PFSK-1 (cell line): ENCODE data around the gene PSIP1.

ENCODE experiments used
- POLR2AphosphoS5 ChIP-seq: IDR thresholded peaks from 2 replicates; pipeline ENCODE4 v1.6.1; 2012; ENCODE audit warnings: low read depth, mild to moderate bottlenecking, control low read depth, low read length, moderate library complexity
- REST ChIP-seq, 2 experiments: IDR thresholded peaks; 2 replicates each; pipeline versions ENCODE4 v1.6.1 to v1.8.0; 2011 to 2012; ENCODE audit warnings: low read depth in 2 of 2, low read length in 2 of 2, control low read depth in 1 of 2, inconsistent platforms in 1 of 2, mild to moderate bottlenecking in 1 of 2, moderate library complexity in 1 of 2; ENCODE audit not compliant: insufficient read depth in 1 of 2
- TAF1 ChIP-seq: IDR thresholded peaks from 2 replicates; pipeline ENCODE4 v1.6.1; 2012; ENCODE audit warnings: low read length, control low read depth, borderline replicate concordance; ENCODE audit not compliant: insufficient read depth

GRCh38 chr9:15468145-15468544 is 42.6 kb downstream of the PSIP1 start:
- no peak for TF ChIP-seq POLR2AphosphoS5
- TF ChIP-seq TAF1, result no peak
- TF ChIP-seq REST (IDR thresholded peaks at IDR 0.05; ENCODE audit: insufficient read depth in 1 of 2, low read depth in 2 of 2, low read length in 2 of 2), result no peak
